HCT116 (cell line): ENCODE data around the gene SRPX. TPM values are rescaled to one million over a fixed set of nuclear protein-coding genes. Genes with fewer than 3 reads are reported as not detected.
A peak's percentile ranks its signal among the peaks of the same experiment; 100 is the strongest.

Experiments used
- ATAC-seq: fragments of 200-7000 bp; cut with Tn5 transposase; 2 replicates; pipeline ENCODE4 v1.9.1; 2020; ENCODE audit warnings: mild to moderate bottlenecking, moderate library complexity
- BruUV-seq: library from RNA; stranded (reverse); fragments of 400-500 nt; replicated peaks from 2 replicates; lab custom pipeline; 2021; lab: Mats Ljungman, UMichigan
- CTCF ChIA-PET: fragments of 300-600 bp; sonication (Branson Sonifier 250); formaldehyde crosslinking; loops from one replicate; lab custom pipeline; 2021; ENCODE audit warnings: antibody characterized with exemption; lab: Charles Lee
- POLR2A ChIA-PET: fragments of 300-600, 350-600 bp; sonication (Branson Sonifier 250); formaldehyde crosslinking; loops from one replicate; lab custom pipeline; 2021; ENCODE audit warnings: antibody characterized with exemption; lab: Charles Lee
- RAD21 ChIA-PET, 2 experiments: fragments of 300-600 bp; sonication (Branson Sonifier 250); formaldehyde crosslinking; loops; one replicate each; lab custom pipeline; 2023; ENCODE audit warnings: low total read pairs in 2 of 2; ENCODE audit not compliant: uncharacterized antibody in 2 of 2, unreplicated experiment in 2 of 2, low non-redundant PET in 1 of 2; lab: Charles Lee
- DNase-seq: peaks from one replicate; pipeline ENCODE4 v3.0.0-alpha.2; 2010; ENCODE audit warnings: low read depth, low spot score
- H2AFZ ChIP-seq: fragments of 200-600 bp; shearing (Covaris generic), sonication (generic); 2 replicates; pipeline ENCODE4 v1.6.1; 2017; ENCODE audit warnings: low read depth, mixed run types, mixed read lengths, antibody characterized with exemption, low read length; ENCODE audit not compliant: poor library complexity, severe bottlenecking
- H3K27ac ChIP-seq: 2 replicates; pipeline ENCODE4 v1.5.1; 2012; ENCODE audit warnings: low read depth, low read length
- H3K27me3 ChIP-seq: fragments of 200-600 bp; sonication (generic); 2 replicates; pipeline ENCODE4 v1.6.1; 2016; ENCODE audit warnings: mixed run types, low read length, mixed read lengths; ENCODE audit not compliant: insufficient read depth
- H3K36me3 ChIP-seq, 2 experiments: fragments of 200-500 bp in 1 of 2; fragments of 200-600 bp in 1 of 2; sonication (Bioruptor generic) in 1 of 2; sonication (generic) in 1 of 2; 2 replicates each; pipeline versions ENCODE4 v1.5.1 to v1.6.1; 2014 to 2016; ENCODE audit warnings: low read length in 2 of 2, inconsistent platforms in 1 of 2, mixed read lengths in 1 of 2, mixed run types in 1 of 2; ENCODE audit not compliant: insufficient read depth in 2 of 2, control insufficient read depth in 1 of 2
- H3K4me1 ChIP-seq, 2 experiments: fragments of 200-600 bp in 1 of 2; sonication (generic) in 1 of 2; 2 replicates each; pipeline versions ENCODE4 v1.5.1 to v1.6.1; 2012 to 2017; ENCODE audit warnings: low read length in 2 of 2, inconsistent platforms in 1 of 2, mild to moderate bottlenecking in 1 of 2, mixed read lengths in 1 of 2, mixed run types in 1 of 2, moderate library complexity in 1 of 2; ENCODE audit not compliant: insufficient read depth in 2 of 2, control insufficient read depth in 1 of 2
- H3K4me2 ChIP-seq: fragments of 200-600 bp; sonication (generic); 2 replicates; pipeline ENCODE4 v1.6.1; 2017; ENCODE audit warnings: mixed run types, low read length, mixed read lengths
- H3K4me3 ChIP-seq, 2 experiments: fragments of 200-600 bp in 1 of 2; sonication (generic) in 1 of 2; replicated peaks in 1 of 2; 2 replicates each; pipeline ENCODE4 v1.5.1; 2011 to 2016; ENCODE audit warnings: low read length in 2 of 2, control low read depth in 1 of 2, low read depth in 1 of 2, mild to moderate bottlenecking in 1 of 2, mixed read lengths in 1 of 2, mixed run types in 1 of 2
- H3K79me2 ChIP-seq: fragments of 200-600 bp; sonication (generic); 2 replicates; pipeline ENCODE4 v1.6.1; 2017; ENCODE audit warnings: mild to moderate bottlenecking, mixed run types, low read length, moderate library complexity, mixed read lengths; ENCODE audit not compliant: insufficient read depth
- H3K9ac ChIP-seq: fragments of 200-600 bp; sonication (generic); 2 replicates; pipeline ENCODE4 v1.6.1; 2016; ENCODE audit warnings: low read length, mixed read lengths
- H3K9me2 ChIP-seq: fragments of 200-600 bp; sonication (generic), shearing (Covaris generic); 2 replicates; pipeline ENCODE4 v1.6.1; 2017; ENCODE audit warnings: mixed run types, mild to moderate bottlenecking, moderate library complexity; ENCODE audit not compliant: insufficient read depth
- H3K9me3 ChIP-seq, 2 experiments: fragments of 200-500 bp in 1 of 2; fragments of 200-600 bp in 1 of 2; sonication (Bioruptor generic) in 1 of 2; sonication (generic) in 1 of 2; 2 replicates each; pipeline ENCODE4 v1.6.1; 2014 to 2017; ENCODE audit warnings: low read length in 2 of 2, mixed read lengths in 2 of 2, inconsistent platforms in 1 of 2, low read depth in 1 of 2, mild to moderate bottlenecking in 1 of 2, mixed run types in 1 of 2, moderate library complexity in 1 of 2; ENCODE audit not compliant: control insufficient read depth in 1 of 2, insufficient read depth in 1 of 2
- H4K20me1 ChIP-seq: fragments of 200-600 bp; sonication (generic), shearing (Covaris generic); 2 replicates; pipeline ENCODE4 v1.6.1; 2017; ENCODE audit warnings: mixed run types, mild to moderate bottlenecking, moderate library complexity; ENCODE audit not compliant: insufficient read depth
- CTCF ChIP-seq, 3 experiments: fragments of 200-600 bp in 1 of 3; sonication (generic) in 1 of 3; IDR thresholded peaks in 2 of 3; conservative IDR thresholded peaks in 1 of 3; 2 replicates each; pipeline ENCODE4 v1.5.1; 2012 to 2017; ENCODE audit warnings: low read depth in 2 of 3, low read length in 2 of 3, antibody characterized with exemption in 1 of 3, borderline replicate concordance in 1 of 3, control low read depth in 1 of 3, mild to moderate bottlenecking in 1 of 3, mixed read lengths in 1 of 3, mixed run types in 1 of 3, moderate library complexity in 1 of 3; ENCODE audit not compliant: insufficient read depth in 1 of 3
- RAD21 ChIP-seq: IDR thresholded peaks from 2 replicates; pipeline ENCODE4 v1.6.1; 2012; ENCODE audit warnings: low read depth, mild to moderate bottlenecking
- SP1 ChIP-seq: IDR thresholded peaks from 2 replicates; pipeline ENCODE4 v1.6.1; 2012; ENCODE audit warnings: low read depth
- TCF7L2 ChIP-seq: IDR thresholded peaks from 2 replicates; pipeline ENCODE4 v1.7.0; 2011; ENCODE audit warnings: borderline replicate concordance, inconsistent platforms; ENCODE audit not compliant: insufficient read depth, insufficient read length; ENCODE audit errors: extremely low read depth
- intact Hi-C: fragments of 100-400 bp; cut with micrococcal nuclease; formaldehyde crosslinking; loops from 2 replicates; pipeline ENCODE4 v1.10.0; 2022
- total RNA-seq: library from RNA; stranded (reverse); gene quantifications from one replicate; pipeline ENCODE4 v1.2.1, GENCODE V29; 2021; ENCODE audit not compliant: unreplicated experiment
- TF ChIP-seq, protein P1 (sequence below): IDR thresholded peaks from 2 replicates; pipeline ENCODE4 v1.6.1; 2011; ENCODE audit warnings: mild to moderate bottlenecking, low read length, moderate library complexity; ENCODE audit not compliant: insufficient replicate concordance; ENCODE audit errors: extremely low read depth

The SRPX gene
- total RNA-seq, 1 experiment from 2014 or later: 18.2 TPM

- POLR2A ChIA-PET: no interaction called here
- H3K27me3 ChIP-seq: no peaks in the 10 kb centered on the region
- no peak overlapping the region for H3K4me3 ChIP-seq
- TF ChIP-seq CTCF (IDR thresholded peaks at IDR 0.05 in 2 of 3, conservative IDR thresholded peaks at IDR 0.05 in 1 of 3; ENCODE audit: borderline replicate concordance in 1 of 3, insufficient read depth in 1 of 3, low read depth in 2 of 3, low read length in 2 of 3): peak; percentile 31 to 63 (median 33); a peak in 4 of 6 replicates
- TF ChIP-seq, protein P1, sequence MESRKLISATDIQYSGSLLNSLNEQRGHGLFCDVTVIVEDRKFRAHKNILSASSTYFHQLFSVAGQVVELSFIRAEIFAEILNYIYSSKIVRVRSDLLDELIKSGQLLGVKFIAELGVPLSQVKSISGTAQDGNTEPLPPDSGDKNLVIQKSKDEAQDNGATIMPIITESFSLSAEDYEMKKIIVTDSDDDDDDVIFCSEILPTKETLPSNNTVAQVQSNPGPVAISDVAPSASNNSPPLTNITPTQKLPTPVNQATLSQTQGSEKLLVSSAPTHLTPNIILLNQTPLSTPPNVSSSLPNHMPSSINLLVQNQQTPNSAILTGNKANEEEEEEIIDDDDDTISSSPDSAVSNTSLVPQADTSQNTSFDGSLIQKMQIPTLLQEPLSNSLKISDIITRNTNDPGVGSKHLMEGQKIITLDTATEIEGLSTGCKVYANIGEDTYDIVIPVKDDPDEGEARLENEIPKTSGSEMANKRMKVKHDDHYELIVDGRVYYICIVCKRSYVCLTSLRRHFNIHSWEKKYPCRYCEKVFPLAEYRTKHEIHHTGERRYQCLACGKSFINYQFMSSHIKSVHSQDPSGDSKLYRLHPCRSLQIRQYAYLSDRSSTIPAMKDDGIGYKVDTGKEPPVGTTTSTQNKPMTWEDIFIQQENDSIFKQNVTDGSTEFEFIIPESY: no peak
- peak; percentile 65 for TF ChIP-seq RAD21
- no peak for TF ChIP-seq TCF7L2
- TF ChIP-seq SP1: no peak
- H3K27ac ChIP-seq: no peak overlapping the region
- no peak overlapping the region for H2AFZ ChIP-seq
- intact Hi-C loops: loop anchor here (1.0 kb wide), 1 partner anchor 240 kb away; no protein-coding TSS in a partner anchor
- H3K9me3 ChIP-seq: no peaks in the 10 kb centered on the region
- no peaks in the 10 kb centered on the region for H3K36me3 ChIP-seq
- no TSS peak for BruUV-seq
- ATAC-seq (no peak), DNase-seq (peak; percentile 3)
- CTCF ChIA-PET: interaction anchor here (0.7 to 1.6 kb wide), 7 partner anchors 32 to 656 kb away, joined by 3 to 18 read pairs (median 3); no protein-coding TSS in a partner anchor
- no peaks in the 10 kb centered on the region for H3K4me1 ChIP-seq
- no peaks in the 10 kb centered on the region for H3K9me2 ChIP-seq
- no peak overlapping the region for H3K9ac ChIP-seq
- H3K79me2 ChIP-seq: no peaks in the 10 kb centered on the region
- RAD21 ChIA-PET: interaction anchor here in 1 of 2 experiments (0.7 kb wide), 1 partner anchor 332 kb away, joined by 3 read pairs; no protein-coding TSS in a partner anchor
- no peak overlapping the region for H3K4me2 ChIP-seq
- no peaks in the 10 kb centered on the region for H4K20me1 ChIP-seq
These were observed 54.1 kb downstream of the SRPX start for GRCh38 chrX:38166478-38167083.
